Midbrain (tissue), 1 donor: Measurements from ENCODE around the gene GCK.

ENCODE experiments used
- DNase-seq: peaks from one replicate; lab custom pipeline; 2025; lab: John Stamatoyannopoulos, UW

The GCK gene

DNA sequence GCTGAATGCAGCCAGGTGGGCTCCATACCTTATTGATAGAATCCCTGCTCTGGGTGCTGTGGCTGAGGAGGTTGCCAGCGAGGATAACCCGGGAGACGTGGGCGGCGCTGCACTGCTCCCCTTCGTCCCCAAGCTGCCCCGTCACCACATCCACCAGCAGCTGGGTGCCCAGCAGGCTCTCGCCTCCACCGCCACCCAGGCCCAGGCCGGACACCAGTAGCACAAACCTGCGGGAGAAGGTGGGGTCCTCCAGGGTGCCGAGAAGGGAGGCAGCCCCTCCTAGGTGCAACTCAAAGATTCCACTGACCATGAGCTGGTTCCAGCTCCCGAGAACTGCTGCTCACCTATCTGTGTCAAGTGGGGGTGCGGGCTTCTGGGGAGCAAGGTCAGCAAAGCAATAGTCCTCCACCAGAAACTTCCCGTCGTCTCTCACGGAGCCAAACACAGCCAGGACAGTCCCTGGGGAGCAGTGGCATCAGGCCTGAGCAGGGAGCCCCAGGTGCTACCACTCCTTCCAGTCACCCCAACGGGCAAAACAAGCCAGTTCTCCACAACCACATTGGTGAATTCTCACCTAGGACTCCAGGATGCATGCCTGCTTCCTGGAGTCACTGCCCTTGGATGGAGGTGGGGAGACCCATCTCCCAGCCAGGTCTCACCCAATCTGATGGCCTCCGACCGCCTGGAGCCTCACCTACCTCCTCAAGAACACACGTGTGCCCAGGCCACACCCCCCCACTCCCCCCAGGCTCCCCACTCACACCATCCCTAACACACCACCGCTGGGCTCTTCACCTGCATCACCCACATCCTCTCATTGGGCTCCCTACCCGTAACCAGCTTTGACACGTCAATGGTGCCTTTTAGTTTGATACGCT lies 72.2 kb downstream of the GCK start:
- DNase-seq: no peak

GRCh38 chr7:44116087-44116788 lies 73.0 kb downstream of the GCK start:
- no peak for DNase-seq

GRCh38 chr7:44114586-44115310 lies 74.5 kb downstream of the GCK start:
- peak; percentile 83 for DNase-seq

- no peak for DNase-seq
Observed at GRCh38 chr7:44113764-44114354, 75.4 kb downstream of the GCK start.

- no peak for DNase-seq
Observed at GRCh38 chr7:44112997-44113763, 76.1 kb downstream of the GCK start.

GRCh38 chr7:44112231-44112996 lies 76.8 kb downstream of the GCK start:
- DNase-seq: no peak

GRCh38 chr7:44111761-44112160 lies 77.5 kb downstream of the GCK start:
- no peak for DNase-seq

DNA sequence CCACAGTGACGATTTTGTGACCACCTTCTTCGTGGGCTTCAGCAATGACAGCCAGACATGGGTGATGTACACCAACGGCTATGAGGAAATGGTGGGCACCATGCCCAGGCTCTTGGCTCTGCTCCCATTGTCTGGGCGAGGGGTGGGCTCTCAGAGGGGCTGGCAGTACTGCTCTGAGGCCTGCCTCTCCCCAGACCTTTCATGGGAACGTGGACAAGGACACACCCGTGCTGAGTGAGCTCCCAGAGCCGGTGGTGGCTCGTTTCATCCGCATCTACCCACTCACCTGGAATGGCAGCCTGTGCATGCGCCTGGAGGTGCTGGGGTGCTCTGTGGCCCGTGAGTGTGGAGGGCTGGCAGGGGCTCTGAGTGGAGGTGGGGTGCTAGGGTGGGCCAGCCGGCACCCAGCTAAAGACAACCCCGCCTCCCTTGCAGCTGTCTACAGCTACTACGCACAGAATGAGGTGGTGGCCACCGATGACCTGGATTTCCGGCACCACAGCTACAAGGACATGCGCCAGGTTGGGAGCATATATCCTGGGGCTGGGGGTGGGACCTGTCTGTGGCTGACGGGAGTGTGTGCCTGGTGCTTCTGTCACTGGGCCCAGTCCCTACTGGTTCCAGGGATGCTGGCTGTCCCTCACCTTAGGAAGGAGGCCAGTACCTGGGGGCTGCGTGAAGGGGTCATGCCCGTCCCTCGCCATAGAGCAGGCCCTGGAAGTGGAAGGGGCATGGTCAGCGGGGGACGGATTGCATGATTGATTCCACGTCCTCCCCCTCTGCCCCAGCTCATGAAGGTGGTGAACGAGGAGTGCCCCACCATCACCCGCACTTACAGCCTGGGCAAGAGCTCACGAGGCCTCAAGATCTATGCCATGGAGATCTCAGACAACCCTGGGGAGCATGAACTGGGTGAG lies 78.3 kb downstream of the GCK start:
- no peak for DNase-seq

- DNase-seq: no peak
Observed at GRCh38 chr7:44109991-44110390, 79.2 kb downstream of the GCK start.

DNA sequence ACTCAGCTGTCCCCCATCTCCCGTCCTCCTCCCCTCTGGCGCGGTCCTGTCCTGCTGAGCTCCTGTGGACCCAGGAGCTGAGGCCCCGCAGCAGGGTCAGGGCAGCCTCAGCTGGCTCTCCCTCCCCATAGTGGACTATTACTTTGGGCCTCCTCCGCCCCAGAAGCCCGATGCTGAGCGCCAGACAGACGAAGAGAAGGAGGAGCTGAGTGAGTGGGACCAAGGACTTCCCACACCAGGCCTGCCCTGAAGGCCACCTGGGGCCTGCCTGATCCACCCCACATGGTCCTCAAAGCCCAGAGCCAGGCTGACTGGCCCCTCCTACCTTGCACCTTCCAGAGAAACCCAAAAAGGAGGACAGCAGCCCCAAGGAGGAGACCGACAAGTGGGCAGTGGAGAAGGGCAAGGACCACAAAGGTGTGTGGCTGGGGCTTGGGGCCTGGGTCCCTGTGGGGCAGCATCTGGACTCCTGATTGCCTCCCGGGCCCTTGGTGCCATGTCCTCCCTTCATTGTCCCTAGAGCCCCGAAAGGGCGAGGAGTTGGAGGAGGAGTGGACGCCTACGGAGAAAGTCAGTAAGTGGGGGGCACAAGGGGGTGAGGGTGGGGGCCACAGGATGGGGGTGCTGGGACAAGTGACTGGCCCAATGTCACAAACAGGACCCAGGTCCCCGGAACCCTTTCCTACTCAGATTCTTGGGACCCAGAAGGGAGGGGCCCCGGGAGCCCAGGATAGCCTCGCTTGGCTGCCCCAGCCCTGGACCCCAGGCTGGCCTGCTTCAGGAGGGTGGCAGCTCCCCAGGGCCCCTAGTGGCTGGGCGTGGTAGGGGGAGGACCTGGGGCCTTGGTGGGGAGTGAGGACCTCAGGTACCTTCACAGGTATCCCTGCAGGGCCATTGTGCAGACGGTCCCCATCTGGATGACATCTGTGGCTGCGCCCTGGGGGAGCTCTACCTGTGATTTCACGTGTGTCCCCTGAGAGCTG lies 80.2 kb downstream of the GCK start:
- no peak for DNase-seq

- DNase-seq: no peak
Observed at GRCh38 chr7:44107961-44108767, 81.1 kb downstream of the GCK start.

DNA sequence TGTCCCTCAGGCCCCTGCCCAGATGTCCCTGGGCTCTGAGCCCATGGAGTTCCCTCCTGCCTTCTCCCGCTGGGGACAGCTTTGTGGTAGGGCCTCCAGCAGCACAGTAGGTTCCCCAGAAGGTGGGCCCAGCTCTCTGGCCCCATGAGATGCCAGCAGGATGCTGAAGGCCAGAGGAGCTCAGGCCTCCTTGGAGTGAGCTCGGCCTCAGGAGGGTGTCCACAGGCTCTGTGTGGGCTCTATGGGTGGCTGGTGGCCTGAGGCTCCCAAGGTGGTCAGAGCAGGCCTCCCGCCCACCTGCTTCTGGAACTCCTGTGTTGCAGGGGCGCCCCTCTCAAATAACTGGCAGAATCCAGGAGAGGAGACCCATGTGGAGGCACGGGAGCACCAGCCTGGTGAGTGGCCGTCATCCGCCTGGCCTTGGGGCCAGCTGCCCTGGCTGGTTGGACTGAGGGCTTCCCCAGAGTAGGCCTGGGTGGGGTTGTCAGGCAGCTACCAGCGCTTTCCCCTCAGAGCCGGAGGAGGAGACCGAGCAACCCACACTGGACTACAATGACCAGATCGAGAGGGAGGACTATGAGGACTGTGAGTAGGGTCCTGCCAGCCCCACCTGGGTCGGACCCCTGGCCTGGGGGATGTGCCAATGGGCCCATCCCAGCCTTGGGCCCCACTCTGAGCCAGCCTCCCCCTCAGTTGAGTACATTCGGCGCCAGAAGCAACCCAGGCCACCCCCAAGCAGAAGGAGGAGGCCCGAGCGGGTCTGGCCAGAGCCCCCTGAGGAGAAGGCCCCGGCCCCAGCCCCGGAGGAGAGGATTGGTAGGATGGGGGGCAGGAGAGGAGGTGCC lies 81.9 kb downstream of the GCK start:
- no peak for DNase-seq

- DNase-seq: no peak
Observed at GRCh38 chr7:44106311-44107065, 82.8 kb downstream of the GCK start.

DNA sequence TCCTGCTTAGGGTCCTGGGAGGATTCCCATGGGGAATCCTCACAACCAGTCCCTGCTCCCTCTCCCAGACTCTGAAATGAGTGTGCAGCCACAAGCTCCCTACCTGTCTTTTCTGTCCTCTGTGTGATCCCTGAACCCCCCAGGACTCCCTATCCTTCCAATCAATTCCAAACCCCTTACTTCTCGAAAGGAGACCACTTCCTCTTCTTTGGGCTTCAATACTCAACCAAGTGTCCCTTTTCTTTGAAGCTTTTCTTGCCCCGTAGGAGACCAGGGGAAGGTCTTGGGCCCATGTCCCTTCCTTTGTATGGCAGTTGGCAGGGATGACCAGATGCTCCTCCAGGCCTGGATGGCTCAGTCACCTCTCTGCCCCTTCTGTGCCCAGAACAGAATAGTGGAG lies 83.4 kb downstream of the GCK start:
- no peak for DNase-seq

GRCh38 chr7:44104860-44105771 lies 84.1 kb downstream of the GCK start:
- DNase-seq: peak; percentile 62
